OCI-LY7 (cell line): ENCODE data around the gene CEP295NL. TPM values are rescaled to one million over a fixed set of nuclear protein-coding genes. Genes with fewer than 3 reads are reported as not detected.

Experiments used
- BruUV-seq: library from RNA; stranded (reverse); fragments of 400-500 nt; replicated peaks from 2 replicates; lab custom pipeline; 2021; lab: Mats Ljungman, UMichigan
- CTCF ChIA-PET: fragments of 300-600 bp; sonication (Branson Sonifier 250); formaldehyde crosslinking; loops from one replicate; lab custom pipeline; 2022; ENCODE audit warnings: antibody characterized with exemption; ENCODE audit not compliant: unreplicated experiment; lab: Charles Lee
- POLR2A ChIA-PET: fragments of 300-600 bp; sonication (Branson Sonifier 250); formaldehyde crosslinking; loops from one replicate; lab custom pipeline; 2022; ENCODE audit warnings: antibody characterized with exemption; lab: Charles Lee
- DNase-seq: peaks from one replicate; pipeline ENCODE4 v3.0.0-alpha.2; 2015; ENCODE audit warnings: low spot score
- H2AFZ ChIP-seq: fragments of 200-600 bp; sonication (generic), shearing (Covaris generic); 2 replicates; pipeline ENCODE4 v1.6.1; 2014; ENCODE audit warnings: mild to moderate bottlenecking, antibody characterized with exemption, low read length, moderate library complexity
- H3K27ac ChIP-seq: fragments of 200-600 bp; sonication (generic); 2 replicates; pipeline ENCODE4 v1.5.1; 2014; ENCODE audit warnings: mixed run types, low read depth, mild to moderate bottlenecking, moderate library complexity, low read length, inconsistent platforms; ENCODE audit not compliant: poor library complexity, severe bottlenecking
- H3K36me3 ChIP-seq: fragments of 200-600 bp; sonication (generic); 2 replicates; pipeline ENCODE4 v1.6.1; 2014; ENCODE audit warnings: mild to moderate bottlenecking, antibody characterized with exemption, low read length, moderate library complexity, mixed read lengths; ENCODE audit not compliant: insufficient read depth
- H3K4me1 ChIP-seq: fragments of 200-600 bp; sonication (generic); 2 replicates; pipeline ENCODE4 v1.5.1; 2014; ENCODE audit warnings: mild to moderate bottlenecking, low read length; ENCODE audit not compliant: insufficient read depth, poor library complexity, severe bottlenecking
- H3K4me2 ChIP-seq: fragments of 200-600 bp; sonication (generic); 2 replicates; pipeline ENCODE4 v1.6.1; 2014; ENCODE audit warnings: mild to moderate bottlenecking, low read length
- H3K4me3 ChIP-seq: fragments of 200-600 bp; sonication (generic); 2 replicates; pipeline ENCODE4 v1.5.1; 2014; ENCODE audit warnings: mild to moderate bottlenecking, low read depth, low read length; ENCODE audit not compliant: poor library complexity, severe bottlenecking
- H3K79me2 ChIP-seq: fragments of 200-600 bp; sonication (generic); 2 replicates; pipeline ENCODE4 v1.6.1; 2016; ENCODE audit warnings: low read depth, mild to moderate bottlenecking, low read length, moderate library complexity, mixed read lengths; ENCODE audit not compliant: insufficient read depth
- H3K9me2 ChIP-seq: fragments of 200-600 bp; sonication (generic); 2 replicates; pipeline ENCODE4 v1.6.1; 2016; ENCODE audit warnings: mild to moderate bottlenecking, low read length, mixed read lengths; ENCODE audit not compliant: insufficient read depth
- H3K9me3 ChIP-seq: fragments of 200-600 bp; sonication (generic); 2 replicates; pipeline ENCODE4 v1.6.1; 2014; ENCODE audit warnings: mild to moderate bottlenecking, mixed run types, low read length, mixed read lengths
- H4K20me1 ChIP-seq: fragments of 200-600 bp; sonication (generic); 2 replicates; pipeline ENCODE4 v1.6.1; 2014; ENCODE audit warnings: mild to moderate bottlenecking, antibody characterized with exemption, low read length, moderate library complexity, mixed read lengths; ENCODE audit not compliant: insufficient read depth
- CTCF ChIP-seq: fragments of 200-600 bp; sonication (generic); conservative IDR thresholded peaks from 2 replicates; pipeline ENCODE4 v1.5.1; 2014; ENCODE audit warnings: mild to moderate bottlenecking, antibody characterized with exemption, low read length, moderate library complexity, mixed read lengths
- EZH2phosphoT487 ChIP-seq: fragments of 200-600 bp; sonication (generic); IDR thresholded peaks from 2 replicates; pipeline ENCODE4 v1.6.1; 2018; ENCODE audit warnings: low read depth, borderline replicate concordance, mild to moderate bottlenecking, mixed run types, antibody characterized with exemption, low read length, moderate library complexity, mixed read lengths
- intact Hi-C: fragments of 100-400 bp; cut with micrococcal nuclease; formaldehyde crosslinking; loops from one replicate; pipeline ENCODE4 v1.10.0; 2022; ENCODE audit not compliant: unreplicated experiment
- total RNA-seq, 2 experiments: library from RNA; depleted of rRNA in 1 of 2; stranded (reverse); fragments of >200 nt in 1 of 2; shearing (Covaris generic) in 1 of 2; gene quantifications; 2 replicates each; pipeline ENCODE4 v1.2.3, GENCODE V29; 2014 to 2022

The CEP295NL gene
- total RNA-seq, 2 experiments from 2014 or later: not detected

GRCh38 chr17:78885956-78886355 is 17.0 kb downstream of the CEP295NL start:
- Histone ChIP-seq H3K9me2 (no peaks in the 10 kb centered on the region), H3K4me2 (no peak overlapping the region), H3K4me1 (peaks cover 20% of the 10 kb centered on the region), H3K36me3 (no peaks in the 10 kb centered on the region), H4K20me1 (no peaks in the 10 kb centered on the region), H3K27ac (no peak overlapping the region), H3K4me3 (no peak overlapping the region), H2AFZ (no peak overlapping the region), H3K79me2 (no peaks in the 10 kb centered on the region), H3K9me3 (no peaks in the 10 kb centered on the region)
- intact Hi-C loops: no loop called here
- ChIA-PET POLR2A (no interaction called here), CTCF (no interaction called here)
- no peak for DNase-seq
- no TSS peak for BruUV-seq
- no peak for TF ChIP-seq EZH2phosphoT487
- TF ChIP-seq CTCF: no peak

- intact Hi-C loops: no loop called here
- no peaks in the 10 kb centered on the region for H4K20me1 ChIP-seq
- no peaks in the 10 kb centered on the region for H3K9me2 ChIP-seq
- H3K4me1 ChIP-seq: peaks cover 12% of the 10 kb centered on the region
- TF ChIP-seq EZH2phosphoT487: no peak
- no peaks in the 10 kb centered on the region for H3K79me2 ChIP-seq
- no TSS peak for BruUV-seq
- no peak for DNase-seq
- no peak overlapping the region for H3K27ac ChIP-seq
- no peaks in the 10 kb centered on the region for H3K9me3 ChIP-seq
- CTCF ChIA-PET: interaction anchor here (0.5 kb wide), 1 partner anchor 20 kb away, joined by 3 read pairs; no protein-coding TSS in a partner anchor
- no peak overlapping the region for H3K4me3 ChIP-seq
- POLR2A ChIA-PET: no interaction called here
- H2AFZ ChIP-seq: no peak overlapping the region
- H3K36me3 ChIP-seq: no peaks in the 10 kb centered on the region
- no peak overlapping the region for H3K4me2 ChIP-seq
These were observed 17.9 kb downstream of the CEP295NL start for GRCh38 chr17:78884876-78885667.

DNA sequence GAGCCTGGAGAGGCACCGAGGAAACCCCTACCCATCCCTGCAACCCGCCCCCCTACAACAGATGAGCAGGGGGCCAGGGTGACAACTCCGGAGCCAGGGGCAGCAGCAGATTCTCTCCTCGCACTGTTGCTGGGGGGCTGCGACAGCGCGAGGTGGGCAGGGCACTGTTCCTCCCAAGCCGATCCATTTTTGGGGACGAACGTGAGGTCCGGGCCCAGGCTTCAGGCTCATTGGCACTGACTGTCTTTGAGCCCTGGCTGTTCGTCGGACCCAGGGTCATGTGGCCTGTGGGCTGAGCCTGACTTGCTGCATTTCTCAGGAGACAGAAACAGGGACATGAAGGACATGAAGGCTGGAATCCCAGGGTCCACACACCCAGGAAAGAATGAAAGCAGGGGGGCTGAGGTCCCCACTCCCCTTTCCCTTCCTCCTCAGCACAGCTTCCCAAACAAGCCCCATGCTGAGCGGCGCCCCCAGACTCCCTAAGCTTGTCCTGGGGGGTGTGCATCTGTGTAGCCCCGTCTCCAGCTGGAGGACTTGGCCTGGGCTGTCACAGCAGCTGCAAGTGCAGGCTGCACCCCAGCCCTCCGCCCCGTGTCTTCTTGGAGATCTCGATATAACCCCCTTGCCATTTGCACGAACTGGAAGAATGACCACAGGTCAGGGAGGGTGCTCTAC is 18.7 kb downstream of the CEP295NL start:
- TF ChIP-seq EZH2phosphoT487 (no peak), CTCF (no peak)
- CTCF ChIA-PET: no interaction called here
- H3K4me2 ChIP-seq: no peak overlapping the region
- H3K27ac ChIP-seq: no peak overlapping the region
- no peak overlapping the region for H2AFZ ChIP-seq
- POLR2A ChIA-PET: no interaction called here
- H3K9me3 ChIP-seq: no peaks in the 10 kb centered on the region
- intact Hi-C loops: no loop called here
- H3K9me2 ChIP-seq: no peaks in the 10 kb centered on the region
- DNase-seq: no peak
- no peaks in the 10 kb centered on the region for H3K79me2 ChIP-seq
- peaks cover 5% of the 10 kb centered on the region for H3K4me1 ChIP-seq
- no peaks in the 10 kb centered on the region for H4K20me1 ChIP-seq
- no peak overlapping the region for H3K4me3 ChIP-seq
- no peaks in the 10 kb centered on the region for H3K36me3 ChIP-seq
- no TSS peak for BruUV-seq
